Left hindlimb (tissue), 1 donor: ENCODE measurements around the gene SYTL3.

Source experiments
- DNase-seq: peaks from one replicate; pipeline ENCODE4 v3.0.0-alpha.2; 2018

Gene SYTL3

DNA sequence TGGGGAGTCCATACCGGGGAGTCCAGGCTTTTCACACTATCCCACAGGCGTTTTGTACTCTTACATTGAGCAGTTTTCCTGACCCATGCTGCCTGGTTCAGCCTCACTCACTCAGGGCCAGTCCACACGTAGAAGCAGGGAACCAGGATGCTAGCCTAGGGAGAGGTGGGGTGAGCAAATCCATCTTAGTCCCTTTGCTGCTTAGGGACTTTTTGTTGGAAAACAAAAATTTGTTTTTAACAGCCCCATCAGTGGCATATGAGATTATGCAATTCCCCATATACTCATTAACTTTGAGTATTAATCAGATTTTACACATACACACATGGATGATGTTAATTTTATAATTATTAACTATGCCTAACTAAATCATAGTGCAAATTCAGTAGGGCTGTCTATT is 85.2 kb downstream of the SYTL3 start:
- DNase-seq: no peak

DNA sequence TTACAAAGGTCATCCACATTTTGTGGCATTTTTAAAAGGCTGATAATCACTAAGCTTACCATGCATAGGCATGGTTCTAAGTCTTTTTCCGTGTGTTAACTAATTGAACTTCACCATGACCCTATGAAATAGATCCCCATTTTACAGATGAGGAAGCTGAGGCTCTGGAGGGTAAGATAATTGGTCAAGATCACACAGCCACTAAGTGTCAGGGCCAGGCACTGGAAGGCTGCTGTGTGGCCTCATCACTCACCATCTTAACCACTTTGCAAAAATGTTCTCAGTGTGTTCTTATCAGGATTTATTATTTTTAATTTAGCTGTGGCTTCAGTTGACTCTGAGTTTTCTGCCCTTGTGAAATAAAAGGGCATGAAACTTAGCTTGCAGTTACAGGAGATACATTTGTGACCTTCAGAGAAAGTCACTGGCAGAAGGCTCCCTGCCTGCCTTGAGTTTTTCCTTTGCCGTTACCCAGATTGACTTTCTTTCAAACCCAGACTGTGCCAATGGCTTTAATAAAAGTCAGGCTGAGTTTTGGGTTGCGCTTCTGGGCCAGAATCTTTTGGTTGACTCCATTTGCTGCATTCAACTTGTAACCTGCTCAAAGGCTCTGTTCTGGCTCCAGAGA is 87.3 kb downstream of the SYTL3 start:
- DNase-seq: no peak

DNA sequence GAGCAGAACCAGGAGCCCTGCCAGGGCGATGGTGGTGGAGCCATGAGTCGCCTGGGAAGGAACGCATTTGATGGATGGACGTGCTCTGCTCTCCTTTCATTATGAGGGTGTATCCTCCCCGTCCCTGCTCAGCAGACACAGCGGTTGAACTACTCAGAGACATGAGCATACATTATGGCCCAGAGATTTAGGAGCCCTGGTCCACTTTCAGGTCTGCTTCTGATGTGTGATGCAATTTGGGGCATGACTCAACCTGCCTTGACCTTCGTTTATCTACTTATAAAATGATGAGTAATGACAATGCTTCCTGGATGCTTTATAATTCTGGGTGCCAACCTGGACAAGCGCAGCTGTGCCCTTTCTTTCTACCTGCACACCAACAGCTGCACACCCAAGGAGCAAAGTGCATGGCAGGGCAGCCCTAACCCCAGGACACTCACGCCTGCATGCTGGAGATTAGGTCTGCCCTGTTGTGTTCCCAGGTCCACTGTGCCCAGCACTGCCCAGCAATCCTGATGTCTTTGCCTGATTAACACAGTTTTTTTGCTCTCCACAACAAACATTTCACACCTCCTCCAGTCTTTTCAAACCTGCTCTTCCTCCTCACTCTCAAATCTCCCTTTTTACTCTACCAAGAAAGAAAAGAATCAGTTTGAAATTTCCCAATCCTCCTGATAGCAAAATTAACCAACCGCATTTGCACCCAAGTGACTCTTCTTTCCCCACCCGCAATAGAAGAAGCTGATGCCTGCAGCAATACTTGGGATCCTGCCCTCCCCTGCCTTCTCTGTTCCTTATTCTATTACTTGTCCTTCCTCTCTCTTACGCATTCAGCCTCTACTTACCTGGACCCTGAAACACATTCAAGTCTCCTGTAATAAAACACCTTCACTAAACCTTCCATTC is 88.1 kb downstream of the SYTL3 start:
- DNase-seq: no peak

DNA sequence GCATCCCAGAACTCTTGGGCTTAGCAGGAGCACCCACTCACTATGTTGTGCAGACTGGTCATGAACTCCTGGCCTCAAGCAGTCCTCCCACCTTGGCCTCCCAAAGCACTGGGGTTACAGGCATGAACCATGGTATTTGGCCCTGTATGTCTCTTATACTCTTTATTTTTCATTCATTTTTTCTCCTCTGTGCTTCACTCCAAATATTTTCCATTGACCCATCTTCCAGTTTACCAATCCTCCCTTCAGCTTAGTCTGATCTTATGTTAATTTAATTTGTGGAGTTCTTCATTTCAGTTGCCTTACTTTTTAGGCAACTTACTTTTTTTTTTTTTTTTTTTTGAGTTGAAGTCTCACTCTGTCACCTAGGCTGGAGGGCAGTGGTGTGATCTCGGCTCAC is 89.8 kb downstream of the SYTL3 start:
- DNase-seq: no peak

DNA sequence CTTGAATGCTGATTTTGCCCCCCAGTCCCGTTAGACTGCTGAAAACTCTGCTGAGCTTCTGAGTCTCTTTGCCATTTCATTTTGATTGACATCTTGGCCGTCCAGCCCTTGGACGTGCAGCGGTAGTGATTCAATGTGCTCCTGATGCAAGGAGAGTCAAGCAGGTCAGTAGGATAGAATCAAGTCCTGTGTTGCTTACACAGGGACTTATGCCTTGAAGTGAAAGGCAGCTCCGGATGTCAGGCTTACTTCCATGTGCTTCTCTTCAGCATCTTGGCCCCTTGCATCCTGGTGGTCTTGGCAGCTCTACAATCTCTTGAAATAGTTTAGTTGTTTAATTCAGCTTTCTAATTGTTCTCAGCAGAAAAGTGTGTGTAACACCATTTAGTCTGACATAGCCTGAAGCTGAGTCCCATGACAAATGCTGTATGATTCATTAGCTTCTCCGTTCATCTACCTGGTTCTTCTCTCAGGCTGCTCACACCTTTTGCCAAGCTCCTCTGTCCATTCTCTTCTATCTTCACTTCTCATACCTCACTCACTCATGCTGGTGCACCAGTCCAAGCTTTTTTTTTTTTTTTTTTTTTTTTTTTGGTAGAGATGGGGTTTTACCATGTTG is 93.3 kb downstream of the SYTL3 start:
- no peak for DNase-seq

DNA sequence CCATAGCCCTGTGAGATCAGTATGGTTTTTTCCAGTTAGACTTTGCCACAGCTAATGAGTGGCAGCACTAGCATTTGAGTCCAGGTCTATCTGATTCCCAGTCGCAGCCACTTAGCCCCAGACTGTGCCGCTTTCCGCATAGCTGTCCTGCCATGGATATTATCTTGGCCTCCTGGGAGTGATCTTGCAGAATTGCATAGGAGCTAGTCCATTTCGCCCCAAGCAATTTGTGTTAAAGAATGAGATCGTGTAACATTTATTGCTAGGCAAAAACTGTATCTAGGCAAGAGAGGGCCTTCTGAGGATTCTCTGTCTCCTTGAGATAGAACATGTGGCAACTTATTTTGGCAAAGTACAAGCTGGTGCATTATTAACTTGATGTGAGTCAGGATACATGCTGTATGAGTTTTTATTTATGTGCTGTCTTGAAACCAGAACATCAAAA is 95.2 kb downstream of the SYTL3 start:
- DNase-seq: no peak

DNA sequence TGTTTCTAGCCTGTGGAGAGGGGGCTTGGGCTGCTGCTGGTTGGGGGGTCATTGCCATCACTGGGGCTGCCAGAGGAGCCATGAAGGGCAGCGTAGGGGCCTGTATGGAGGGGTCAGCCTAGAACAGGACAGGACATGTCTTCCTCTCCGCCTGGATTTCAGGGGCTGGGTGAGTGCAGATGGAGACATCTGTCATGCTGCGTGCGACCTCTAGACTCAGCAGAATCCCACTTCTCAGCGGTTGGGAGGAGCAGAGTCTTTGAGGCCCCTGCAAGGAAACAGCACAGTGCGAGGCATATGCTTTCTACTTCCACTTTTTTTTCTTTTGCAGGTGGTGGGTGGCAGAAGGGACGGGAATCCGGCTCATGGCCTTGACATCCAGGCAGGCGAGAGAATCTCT is 101.4 kb downstream of the SYTL3 start:
- no peak for DNase-seq

DNA sequence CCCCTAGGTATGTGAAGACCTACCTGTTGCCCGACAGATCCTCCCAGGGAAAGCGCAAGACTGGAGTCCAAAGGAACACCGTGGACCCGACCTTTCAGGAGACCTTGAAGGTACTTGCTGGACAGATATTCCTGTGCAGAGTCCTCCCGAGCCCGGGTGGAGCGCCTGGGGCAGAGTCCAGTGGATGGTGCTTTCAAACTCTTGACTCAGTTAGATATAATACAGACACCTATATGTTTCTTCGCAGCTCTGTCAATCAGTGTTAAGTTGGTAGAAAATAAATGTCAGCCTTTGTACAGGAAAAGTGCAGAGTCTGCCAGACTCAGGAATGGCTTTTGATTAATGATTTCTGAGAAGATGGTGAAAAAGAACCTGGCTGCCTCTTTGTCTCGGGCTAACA is 102.1 kb downstream of the SYTL3 start:
- DNase-seq: no peak

DNA sequence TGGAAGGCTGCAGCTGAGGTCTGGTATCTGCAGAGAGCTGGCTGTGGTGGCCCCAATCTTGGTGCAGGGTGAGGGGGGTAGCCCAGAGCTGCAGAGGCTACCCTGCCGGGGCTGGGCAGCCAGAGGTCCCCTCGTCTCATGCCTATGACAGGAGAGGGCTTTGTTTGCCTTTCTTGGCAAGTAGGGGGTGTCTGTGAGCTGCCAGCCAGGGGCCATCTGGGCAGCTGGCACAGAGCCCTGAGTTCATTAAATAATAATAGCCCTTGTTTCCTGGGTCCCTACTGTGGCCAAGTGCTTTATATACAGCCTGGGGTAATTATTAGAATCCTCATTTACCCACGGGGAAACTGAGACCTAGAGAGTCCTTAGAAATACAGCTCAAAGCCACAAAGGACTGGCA is 102.8 kb downstream of the SYTL3 start:
- no peak for DNase-seq

DNA sequence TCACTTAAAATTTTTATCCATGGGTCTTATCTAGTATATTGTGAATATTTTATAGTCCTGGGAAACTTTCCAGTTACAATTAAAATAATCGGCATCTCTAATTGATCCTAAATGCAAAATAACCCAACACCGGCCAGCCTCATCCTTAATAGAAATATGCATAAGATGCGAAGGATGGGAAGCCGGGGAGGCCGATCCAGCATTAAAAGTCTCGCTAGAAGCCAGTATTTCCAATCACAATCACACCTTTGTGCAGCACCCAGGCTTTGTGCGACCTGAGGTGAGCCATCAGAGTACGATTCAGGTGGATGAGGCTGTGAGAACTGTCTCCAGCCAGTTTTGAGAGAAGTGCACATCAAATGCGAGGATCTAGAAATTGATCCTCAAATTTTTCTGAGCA is 104.0 kb downstream of the SYTL3 start:
- DNase-seq: no peak

DNA sequence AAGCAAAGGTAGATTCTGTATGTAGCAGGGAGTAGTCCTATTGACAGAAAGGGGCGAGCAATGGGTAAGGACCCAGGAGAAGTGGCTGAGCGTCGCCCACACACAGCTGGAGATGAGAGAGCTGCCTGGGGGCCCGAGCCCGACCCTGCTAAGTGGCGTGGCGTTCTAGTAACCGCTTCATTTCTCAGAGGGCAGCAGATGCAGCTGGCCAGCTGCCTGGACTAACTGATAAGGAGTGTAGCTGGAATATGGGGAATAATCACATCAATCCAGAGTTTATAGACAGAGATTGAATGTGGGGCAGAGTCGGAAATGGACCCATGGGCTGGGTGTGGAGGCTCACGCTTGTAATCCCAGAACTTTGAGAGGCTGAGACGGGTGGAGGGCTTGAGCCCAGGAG is 104.9 kb downstream of the SYTL3 start:
- DNase-seq: no peak

DNA sequence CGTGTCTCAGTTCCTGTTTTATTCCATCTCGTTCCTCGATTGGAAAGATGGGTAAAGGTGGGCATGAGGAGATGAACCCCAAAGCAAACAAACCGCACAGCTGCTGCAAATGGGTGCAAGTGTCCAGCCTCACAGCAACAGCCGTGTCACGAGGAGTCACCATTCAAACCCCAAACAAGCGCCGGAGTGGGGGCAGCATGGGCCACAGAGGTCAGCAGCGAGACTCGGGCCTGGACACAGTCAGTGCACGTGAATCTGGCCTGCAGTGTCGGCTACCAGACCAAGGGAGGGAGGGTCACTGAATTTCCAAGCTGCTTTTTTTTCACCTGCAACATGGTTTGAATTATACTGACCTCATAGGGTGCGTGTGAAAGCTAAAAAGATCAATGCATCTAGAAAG is 105.8 kb downstream of the SYTL3 start:
- no peak for DNase-seq

DNA sequence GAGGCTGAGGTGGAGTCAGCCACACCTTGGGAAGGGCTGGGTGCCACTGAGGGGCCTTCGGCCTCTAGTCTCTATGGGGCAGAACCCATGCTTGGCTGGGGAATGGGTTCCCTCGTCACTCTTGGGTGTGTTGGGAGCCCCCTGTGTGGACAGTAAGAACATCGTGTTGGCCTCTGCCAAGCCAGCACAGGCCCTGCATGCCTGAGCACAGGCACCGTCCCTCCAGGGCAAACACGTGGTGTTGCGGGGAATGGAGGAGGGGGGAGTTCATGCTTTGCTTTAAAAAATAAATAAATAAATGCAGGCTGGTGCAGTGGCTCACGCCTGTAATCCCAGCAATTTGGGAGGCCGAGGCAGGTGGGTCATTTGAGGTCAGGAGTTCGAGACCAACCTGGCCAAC is 106.3 kb downstream of the SYTL3 start:
- DNase-seq: no peak

DNA sequence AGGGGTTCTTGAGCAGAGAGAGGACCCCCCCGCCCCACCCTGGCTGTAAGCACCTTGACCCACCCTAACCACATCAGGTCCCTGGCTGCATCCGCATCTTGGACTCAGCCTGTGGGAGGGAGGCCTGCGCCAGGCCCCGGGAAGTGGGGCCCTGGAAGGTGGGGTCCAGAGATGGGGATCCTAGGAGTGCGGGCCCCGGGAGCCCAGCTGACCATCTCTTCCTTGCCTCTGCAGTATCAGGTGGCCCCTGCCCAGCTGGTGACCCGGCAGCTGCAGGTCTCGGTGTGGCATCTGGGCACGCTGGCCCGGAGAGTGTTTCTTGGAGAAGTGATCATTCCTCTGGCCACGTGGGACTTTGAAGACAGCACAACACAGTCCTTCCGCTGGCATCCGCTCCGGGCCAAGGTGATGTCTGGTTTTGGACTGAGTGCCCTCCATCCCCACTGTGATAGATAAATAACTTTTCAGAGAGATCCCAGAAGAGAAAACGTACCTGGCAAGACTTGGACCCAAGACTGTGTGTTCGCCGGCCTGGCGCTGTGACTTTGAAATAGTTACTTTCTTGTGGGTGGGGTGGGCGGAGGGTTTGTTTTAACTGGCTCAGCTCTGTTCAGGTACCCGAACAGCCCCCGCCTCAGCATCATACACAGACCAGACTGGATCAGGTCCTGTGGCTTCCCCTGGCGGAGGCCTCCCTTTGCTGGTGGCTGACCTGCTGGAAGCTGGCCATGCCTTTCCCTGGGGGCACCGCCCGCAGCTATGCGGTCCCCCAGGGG is 107.3 kb downstream of the SYTL3 start:
- no peak for DNase-seq

DNA sequence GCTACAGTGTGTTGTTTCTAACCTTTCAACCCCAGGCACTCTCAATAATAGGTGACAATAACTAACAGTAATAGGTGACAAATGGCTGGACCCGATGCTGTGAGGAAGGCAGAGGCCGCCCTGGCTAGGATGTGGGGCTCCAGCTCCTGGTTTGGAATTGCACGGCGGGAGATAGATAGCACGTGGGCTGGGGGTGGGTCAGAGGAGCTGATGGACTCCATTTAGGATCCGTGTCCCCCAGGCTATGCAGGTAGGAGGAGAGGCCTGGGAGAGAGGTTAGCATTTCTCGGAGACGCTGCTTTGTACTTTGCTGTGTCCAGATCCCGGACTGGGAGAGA is 107.9 kb downstream of the SYTL3 start:
- no peak for DNase-seq

DNA sequence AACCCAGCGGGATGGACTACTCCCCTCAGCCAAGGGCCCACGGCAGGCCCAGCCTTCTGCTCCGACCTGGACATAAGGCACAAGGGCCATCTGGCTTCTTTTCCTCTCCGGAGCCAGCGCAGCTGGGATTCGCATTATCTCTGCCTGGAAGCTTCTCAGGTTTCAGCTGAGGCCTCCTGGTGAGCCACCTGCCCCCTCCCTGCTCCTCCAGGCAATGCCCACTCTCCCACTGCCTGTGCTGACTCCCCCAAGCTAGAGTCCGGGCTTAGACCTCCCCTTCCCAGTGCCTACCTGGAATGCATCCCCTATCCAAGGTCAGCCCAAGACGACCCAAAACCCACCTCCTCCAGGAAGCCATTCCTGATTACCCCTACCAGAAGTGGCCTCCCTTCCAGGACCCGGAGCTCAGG is 108.6 kb downstream of the SYTL3 start:
- peak; percentile 75 for DNase-seq

DNA sequence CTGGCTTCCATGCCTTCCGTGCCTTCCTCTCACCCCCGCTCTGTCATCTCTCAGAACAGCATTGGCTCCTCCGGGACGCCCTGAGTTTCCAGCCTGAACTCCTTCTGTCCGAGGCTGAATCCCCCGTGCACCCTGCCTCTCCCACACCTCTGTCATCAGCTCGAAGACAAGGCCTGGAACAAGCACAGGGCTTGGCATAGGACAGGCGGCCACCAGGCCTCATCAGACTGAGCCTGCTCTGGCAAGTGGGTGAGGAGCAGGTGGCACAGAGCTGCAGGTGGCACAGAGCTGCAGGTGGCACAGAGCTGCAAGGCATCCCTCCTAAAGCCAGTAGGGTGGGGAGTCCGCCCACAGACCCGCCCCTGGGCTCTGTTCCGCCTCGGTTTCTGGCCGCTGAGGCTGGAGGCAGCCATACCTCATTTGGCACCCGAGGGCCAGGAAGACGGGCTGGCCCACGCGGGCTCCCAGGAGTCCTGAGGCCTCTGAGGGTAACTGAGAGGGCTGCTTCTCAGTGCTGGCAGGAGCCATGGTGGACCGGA is 109.2 kb downstream of the SYTL3 start:
- DNase-seq: no peak

DNA sequence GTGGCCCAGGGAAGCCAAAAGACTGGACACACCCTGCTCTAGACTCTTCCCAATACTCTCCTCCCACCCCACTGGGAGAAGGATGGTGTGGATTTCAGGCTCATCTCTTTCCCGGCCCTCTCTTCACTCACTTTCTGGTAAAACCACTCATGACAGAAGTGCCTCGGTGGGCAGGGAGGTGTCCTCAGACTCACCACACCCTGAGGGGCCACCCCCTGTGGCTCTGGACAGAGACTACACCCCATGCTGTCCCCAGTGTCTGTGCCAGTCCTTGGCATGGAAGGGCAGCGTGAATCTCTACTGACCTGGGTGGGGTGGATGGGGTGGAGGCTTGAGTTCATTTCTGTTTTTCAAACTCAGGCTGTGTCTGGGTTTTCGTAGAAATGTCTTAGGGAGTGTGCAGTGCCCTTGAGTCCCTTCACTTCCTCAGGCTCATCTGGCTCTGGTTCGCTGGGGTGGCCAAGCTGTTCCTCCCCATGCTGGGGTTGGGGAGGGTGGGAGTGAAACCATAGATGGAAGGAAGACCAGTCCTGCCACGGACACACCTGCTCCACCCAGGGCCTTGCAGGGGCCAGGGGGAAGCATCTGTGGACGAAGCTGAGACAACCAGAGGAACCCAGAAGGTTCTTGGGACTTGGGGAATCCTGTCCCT is 110.2 kb downstream of the SYTL3 start:
- no peak for DNase-seq

DNA sequence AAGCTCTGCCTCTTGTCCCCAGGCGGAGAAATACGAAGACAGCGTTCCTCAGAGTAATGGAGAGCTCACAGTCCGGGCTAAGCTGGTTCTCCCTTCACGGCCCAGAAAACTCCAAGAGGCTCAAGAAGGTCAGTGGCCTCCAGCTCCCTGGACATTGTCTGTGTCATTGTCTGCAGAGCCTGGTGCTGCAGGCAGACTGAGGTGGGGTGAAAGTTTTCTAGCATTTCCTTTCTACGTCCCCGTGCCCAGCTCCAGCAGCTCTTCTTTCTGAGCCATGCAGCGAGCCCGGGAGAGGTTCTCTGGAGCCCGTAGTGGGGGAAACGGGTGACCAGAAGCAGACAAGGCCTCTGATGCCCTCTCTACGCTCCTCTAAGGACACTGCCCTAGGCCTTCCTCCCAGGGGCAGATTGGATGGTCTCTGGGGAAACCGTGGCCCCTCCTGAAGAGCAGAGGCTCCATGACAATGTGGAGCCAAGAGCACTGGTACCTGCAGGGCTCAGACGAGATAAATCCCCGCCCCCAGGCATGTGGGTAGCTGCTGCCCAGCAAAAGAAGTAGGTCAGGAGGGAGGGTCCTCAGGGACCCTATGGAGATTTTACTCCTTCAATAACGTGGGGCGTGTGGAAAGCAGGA is 110.9 kb downstream of the SYTL3 start:
- no peak for DNase-seq

DNA sequence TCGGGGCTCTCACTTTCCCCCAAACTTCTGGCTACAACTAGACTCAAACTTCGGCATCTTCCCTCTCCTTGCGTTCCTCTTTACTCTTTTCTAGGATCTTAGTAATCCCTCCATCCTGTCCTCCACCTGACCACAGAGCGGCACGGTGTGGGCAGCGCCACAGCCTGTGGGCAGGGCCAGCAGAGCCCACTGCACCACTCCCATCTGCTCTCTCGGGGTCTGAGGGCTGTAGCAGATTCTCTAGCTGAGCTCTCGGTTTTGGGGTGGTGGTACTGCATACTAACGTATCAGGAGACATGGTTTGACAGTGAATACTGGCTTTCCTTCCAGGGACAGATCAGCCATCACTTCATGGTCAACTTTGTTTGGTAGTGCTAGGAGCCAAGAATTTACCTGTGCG is 111.9 kb downstream of the SYTL3 start:
- no peak for DNase-seq

DNA sequence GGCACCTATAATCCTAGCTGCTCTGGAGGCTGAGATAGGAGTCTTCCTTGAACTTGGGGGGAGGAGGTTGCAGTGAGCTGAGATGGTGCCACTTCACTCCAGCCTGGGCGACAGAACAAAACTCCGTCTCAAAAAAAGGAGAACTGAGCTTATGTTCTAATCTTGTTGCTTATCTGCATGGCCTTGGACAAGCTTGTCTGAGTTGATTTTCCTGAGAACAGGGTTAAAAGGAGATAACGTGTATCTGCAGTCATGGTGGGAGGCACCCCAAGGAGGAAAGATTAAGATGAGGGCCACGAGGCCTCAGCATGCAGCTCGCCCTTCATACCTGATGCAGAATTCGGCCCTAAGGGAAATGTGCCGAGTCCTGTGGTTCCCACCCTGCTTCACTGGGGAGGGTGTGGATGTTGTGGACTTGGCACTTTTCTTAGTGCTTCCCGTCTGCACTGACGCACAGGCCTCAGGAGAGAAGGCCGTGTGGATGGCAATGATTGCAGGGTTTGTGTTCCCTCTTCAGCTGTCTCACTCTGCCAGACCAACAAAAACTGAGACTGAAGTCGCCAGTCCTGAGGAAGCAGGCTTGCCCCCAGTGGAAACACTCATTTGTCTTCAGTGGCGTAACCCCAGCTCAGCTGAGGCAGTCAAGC is 113.1 kb downstream of the SYTL3 start:
- DNase-seq: peak; percentile 59
